Measurements from ENCODE around the gene PIK3R1. TPM values are rescaled to one million over a fixed set of nuclear protein-coding genes. Genes with fewer than 3 reads are reported as not detected.

Gene PIK3R1
- total RNA-seq, 4 donors from 2014 or later, result 69.3 to 113 (median 87.5) TPM

- Histone ChIP-seq H3K27me3 (no peaks in the 10 kb centered on the region), H3K27ac (no peak overlapping the region), H3K4me1 (peaks cover 0 to 86% (median 8%) of the 10 kb centered on the region in 4 donors), H3K9me3 (no peaks in the 10 kb centered on the region), H3K36me3 (peaks cover 0 to 26% (median 0%) of the 10 kb centered on the region in 3 donors), H3K4me3 (no peak overlapping the region)
- DNase-seq, result no peak
- no peak for TF ChIP-seq POLR2A (IDR thresholded peaks at IDR 0.05)
- TF ChIP-seq CTCF (IDR thresholded peaks at IDR 0.05), result no peak
Measured at GRCh38 chr5:68222824-68223354, 7.3 kb downstream of the PIK3R1 start.

- no peak for DNase-seq
- Histone ChIP-seq H3K36me3 (peaks cover 0 to 34% (median 0%) of the 10 kb centered on the region in 3 donors), H3K27me3 (no peaks in the 10 kb centered on the region), H3K27ac (peak overlapping the region in 3 of 4 donors; percentile 3 to 80 (median 71)), H3K9me3 (no peaks in the 10 kb centered on the region), H3K4me3 (no peak overlapping the region), H3K4me1 (peaks cover 0 to 84% (median 8%) of the 10 kb centered on the region in 4 donors)
- TF ChIP-seq POLR2A (IDR thresholded peaks at IDR 0.05), result no peak
- TF ChIP-seq CTCF (IDR thresholded peaks at IDR 0.05), result no peak
Measured at GRCh38 chr5:68223904-68224303, 8.3 kb downstream of the PIK3R1 start.

- no peak for DNase-seq
- Histone ChIP-seq H3K36me3 (peaks cover 0 to 35% (median 0%) of the 10 kb centered on the region in 3 donors), H3K4me3 (peak overlapping the region in 2 of 4 donors; percentile 10 to 17), H3K9me3 (no peaks in the 10 kb centered on the region), H3K27ac (peak overlapping the region in 3 of 4 donors; percentile 47 to 80 (median 71)), H3K27me3 (no peaks in the 10 kb centered on the region), H3K4me1 (peaks cover 0 to 85% (median 9%) of the 10 kb centered on the region in 4 donors)
- peak in 1 of 2 donors; percentile 9 for TF ChIP-seq POLR2A (IDR thresholded peaks at IDR 0.05)
- TF ChIP-seq CTCF (IDR thresholded peaks at IDR 0.05), result no peak
Measured at GRCh38 chr5:68224509-68225187, 9.1 kb downstream of the PIK3R1 start.

- H3K27ac ChIP-seq, result peak overlapping the region in 3 of 4 donors; percentile 47 to 84 (median 80)
- H3K36me3 ChIP-seq, result peaks cover 0 to 33% (median 0%) of the 10 kb centered on the region in 3 donors
- peak in 2 of 3 donors; percentile 60 to 80 for DNase-seq
- TF ChIP-seq POLR2A (IDR thresholded peaks at IDR 0.05) (no peak), CTCF (IDR thresholded peaks at IDR 0.05) (no peak)
- H3K4me3 ChIP-seq, result peak overlapping the region in 2 of 4 donors; percentile 17 to 20
- peaks cover 0 to 85% (median 11%) of the 10 kb centered on the region in 4 donors for H3K4me1 ChIP-seq
- no peaks in the 10 kb centered on the region for H3K9me3 ChIP-seq
- H3K27me3 ChIP-seq, result no peaks in the 10 kb centered on the region
Measured at GRCh38 chr5:68225188-68225910, 9.8 kb downstream of the PIK3R1 start.

GRCh38 chr5:68225911-68226545, 10.5 kb downstream of the PIK3R1 start:
- Histone ChIP-seq H3K4me1 (peaks cover 0 to 90% (median 11%) of the 10 kb centered on the region in 4 donors), H3K36me3 (peaks cover 0 to 26% (median 0%) of the 10 kb centered on the region in 3 donors), H3K9me3 (no peaks in the 10 kb centered on the region), H3K4me3 (peak overlapping the region in 2 of 4 donors; percentile 17 to 20), H3K27me3 (no peaks in the 10 kb centered on the region), H3K27ac (peak overlapping the region in 3 of 4 donors; percentile 47 to 84 (median 80))
- peak in 1 of 2 donors; percentile 60 for TF ChIP-seq POLR2A (IDR thresholded peaks at IDR 0.05)
- no peak for TF ChIP-seq CTCF (IDR thresholded peaks at IDR 0.05)
- DNase-seq, result peak in 2 of 3 donors; percentile 74 to 86

Data from Peyer's patch (tissue), 4 donors.